ENCODE data around the gene NFXL1. TPM values are rescaled to one million over a fixed set of nuclear protein-coding genes. Genes with fewer than 3 reads are reported as not detected.

NFXL1 gene
- total and polyA plus RNA-seq, 10 of the 15 experiments (the other 5 are each of a cell fraction or from before 2014, with no cell fraction given): 8.1 to 16.5 (median 13.1) TPM

- no peak for TF ChIP-seq RB1 (IDR thresholded peaks at IDR 0.05; ENCODE audit: borderline replicate concordance)
- no peak for TF ChIP-seq HDAC2 (IDR thresholded peaks at IDR 0.05)
- TF ChIP-seq NR2C1 (IDR thresholded peaks at IDR 0.05): no peak
- TF ChIP-seq BACH1 (IDR thresholded peaks at IDR 0.05; ENCODE audit: borderline replicate concordance): no peak
- no peak for TF ChIP-seq ZNF384 (IDR thresholded peaks at IDR 0.05; ENCODE audit: borderline replicate concordance, low read depth, low read length)
- no peak for TF ChIP-seq CREM (IDR thresholded peaks at IDR 0.05; ENCODE audit: low read depth)
- TF ChIP-seq TARDBP (IDR thresholded peaks at IDR 0.05; ENCODE audit: borderline replicate concordance): no peak
- TF ChIP-seq HSF1 (IDR thresholded peaks at IDR 0.05; ENCODE audit: low read depth, low read length): no peak
- TF ChIP-seq SIX5 (IDR thresholded peaks at IDR 0.05; ENCODE audit: low read depth, low read length, severe bottlenecking): no peak
- TF ChIP-seq PAX8 (IDR thresholded peaks at IDR 0.05): no peak
- TF ChIP-seq POLR2AphosphoS5 (IDR thresholded peaks at IDR 0.05; ENCODE audit: low read length): no peak
- TF ChIP-seq TAF1 (IDR thresholded peaks at IDR 0.05; ENCODE audit: borderline replicate concordance, low read depth, low read length): no peak
- TF ChIP-seq RFX5 (IDR thresholded peaks at IDR 0.05; ENCODE audit: low read depth, low read length): no peak
- TF ChIP-seq SP1 (IDR thresholded peaks at IDR 0.05; ENCODE audit: low read depth, low read length): no peak
- H2AFZ ChIP-seq (ENCODE audit: control insufficient read depth, low read depth, low read length): no peak overlapping the region
- ATAC-seq (no peak), FAIRE-seq (no peak), DNase-seq (ENCODE audit: low read depth, low spot score) (no peak)
- no peaks in the 10 kb centered on the region for H3K4me1 ChIP-seq (ENCODE audit: control insufficient read depth, insufficient read depth, low read length)
- in situ Hi-C loops (cut with MboI): no loop called here
- no TSS peak for BruUV-seq (replicated peaks)
- no peaks in the 10 kb centered on the region for H4K20me1 ChIP-seq (ENCODE audit: control insufficient read depth, insufficient read depth)
- peaks cover 0 to 24% of the 10 kb centered on the region in 2 experiments for H3K36me3 ChIP-seq (ENCODE audit: control insufficient read depth in 2 of 2, insufficient read depth in 2 of 2, low read length in 1 of 2)
- no peak overlapping the region for H3K4me2 ChIP-seq (ENCODE audit: control insufficient read depth, insufficient read depth)
- no peaks in the 10 kb centered on the region for H3K27me3 ChIP-seq (replicated peaks in 1 of 2; ENCODE audit: control insufficient read depth in 2 of 2, insufficient read depth in 2 of 2, low read length in 1 of 2)
- intact Hi-C loops (cut with micrococcal nuclease; ENCODE audit: unreplicated experiment): no loop called here
- ChIA-PET POLR2A (no interaction called here), RAD21 (ENCODE audit: unreplicated experiment) (interaction anchor here (0.6 kb wide), 1 partner anchor 38 kb away, joined by 3 read pairs; no protein-coding TSS in a partner anchor), SMC1A (ENCODE audit: uncharacterized antibody, unreplicated experiment) (interaction anchor here (0.9 to 1.3 kb wide), 2 partner anchors 15 to 19 kb away, joined by 3 to 4 read pairs; no protein-coding TSS in a partner anchor), CTCF (interaction anchor here (1.0 to 2.2 kb wide), 2 partner anchors 37 to 40 kb away, joined by 3 to 4 read pairs; no protein-coding TSS in a partner anchor)
- H3K27ac ChIP-seq (ENCODE audit: control insufficient read depth, insufficient read depth): no peak overlapping the region
- no peak overlapping the region for H3K4me3 ChIP-seq
- H3K9ac ChIP-seq (ENCODE audit: control insufficient read depth, insufficient read depth, low read length): no peak overlapping the region
- H3K9me3 ChIP-seq (replicated peaks; ENCODE audit: control insufficient read depth, insufficient read depth, low read length): peaks cover 3% of the 10 kb centered on the region; the same call in 2 of the 3 replicates
- H3K79me2 ChIP-seq (ENCODE audit: control insufficient read depth, insufficient read depth, low read length): no peaks in the 10 kb centered on the region
- 100% methylated on average over 3 of the region's 3 CpGs for WGBS (ENCODE audit: insufficient coverage, insufficient replicate concordance, low lambda C conversion rate, missing lambda C conversion rate)
Measured at GRCh38 chr4:47876784-47877546, 37.4 kb downstream of the NFXL1 start.
